HepG2 (cell line): ENCODE results near the gene AUP1.

Experiments
- ATM ChIP-seq: fragments of 450-650 bp; IDR thresholded peaks from 2 replicates; pipeline ENCODE4 v1.7.1; 2017; ENCODE audit warnings: mild to moderate bottlenecking, borderline replicate concordance
- DPF2 ChIP-seq: sonication (generic); formaldehyde crosslinking; IDR thresholded peaks from 2 replicates; pipeline ENCODE4 v1.4.0; 2020; ENCODE audit warnings: mild to moderate bottlenecking, low read depth, missing genetic modification reagents, borderline replicate concordance
- EZH2 ChIP-seq: conservative IDR thresholded peaks from 2 replicates; pipeline ENCODE4 v1.6.1; 2012; ENCODE audit warnings: mild to moderate bottlenecking, low read depth, low read length, moderate library complexity
- HDAC6 ChIP-seq: fragments of 200-600 bp; sonication (generic); IDR thresholded peaks from 2 replicates; pipeline ENCODE4 v1.7.0; 2017; ENCODE audit warnings: mild to moderate bottlenecking, antibody characterized with exemption, low read length, low read depth
- HNRNPLL ChIP-seq: fragments of 200-400 bp; formaldehyde crosslinking; IDR thresholded peaks from 2 replicates; pipeline ENCODE4 v1.6.1; 2017; ENCODE audit warnings: mild to moderate bottlenecking, low read depth, low read length; ENCODE audit not compliant: poor library complexity, severe bottlenecking
- MAFK ChIP-seq, 2 experiments: IDR thresholded peaks in 1 of 2; conservative IDR thresholded peaks in 1 of 2; 2 replicates each; pipeline ENCODE4 v1.6.1; 2011; ENCODE audit warnings: improper control_type of control experiment in 2 of 2, low read length in 2 of 2
- MXI1 ChIP-seq: IDR thresholded peaks from 3 replicates; pipeline ENCODE4 v1.6.1; 2012; ENCODE audit warnings: low read depth, low read length, inconsistent platforms, borderline replicate concordance
- POLR2AphosphoS5 ChIP-seq: IDR thresholded peaks from 2 replicates; pipeline ENCODE4 v1.6.1; 2012; ENCODE audit warnings: low read depth, low read length
- RAD21 ChIP-seq: fragments of 450-650 bp; formaldehyde crosslinking; IDR thresholded peaks from 2 replicates; pipeline ENCODE4 v1.5.0; 2020; ENCODE audit warnings: mild to moderate bottlenecking
- TCF12 ChIP-seq, 2 experiments: fragments of 450-650 bp in 1 of 2; sonication (generic) in 1 of 2; formaldehyde crosslinking in 1 of 2; IDR thresholded peaks; 2 replicates each; pipeline versions ENCODE4 v1.6.1 to v1.8.0; 2017 to 2022; ENCODE audit warnings: antibody characterized with exemption in 1 of 2, mild to moderate bottlenecking in 1 of 2, missing genetic modification reagents in 1 of 2, moderate library complexity in 1 of 2
- YY1 ChIP-seq: IDR thresholded peaks from 2 replicates; pipeline ENCODE4 v1.6.1; 2011; ENCODE audit warnings: low read length, low read depth, moderate library complexity, mild to moderate bottlenecking; ENCODE audit not compliant: insufficient read depth, insufficient replicate concordance
- ZBTB42 ChIP-seq: sonication (generic); formaldehyde crosslinking; IDR thresholded peaks from 2 replicates; pipeline ENCODE4 v1.5.0; 2020; ENCODE audit warnings: mild to moderate bottlenecking, missing genetic modification reagents
- TF ChIP-seq, protein P1 (sequence below): sonication (generic); formaldehyde crosslinking; IDR thresholded peaks from 2 replicates; pipeline ENCODE4 v1.5.0; 2020; ENCODE audit warnings: mild to moderate bottlenecking, missing genetic modification reagents, moderate library complexity

DNA sequence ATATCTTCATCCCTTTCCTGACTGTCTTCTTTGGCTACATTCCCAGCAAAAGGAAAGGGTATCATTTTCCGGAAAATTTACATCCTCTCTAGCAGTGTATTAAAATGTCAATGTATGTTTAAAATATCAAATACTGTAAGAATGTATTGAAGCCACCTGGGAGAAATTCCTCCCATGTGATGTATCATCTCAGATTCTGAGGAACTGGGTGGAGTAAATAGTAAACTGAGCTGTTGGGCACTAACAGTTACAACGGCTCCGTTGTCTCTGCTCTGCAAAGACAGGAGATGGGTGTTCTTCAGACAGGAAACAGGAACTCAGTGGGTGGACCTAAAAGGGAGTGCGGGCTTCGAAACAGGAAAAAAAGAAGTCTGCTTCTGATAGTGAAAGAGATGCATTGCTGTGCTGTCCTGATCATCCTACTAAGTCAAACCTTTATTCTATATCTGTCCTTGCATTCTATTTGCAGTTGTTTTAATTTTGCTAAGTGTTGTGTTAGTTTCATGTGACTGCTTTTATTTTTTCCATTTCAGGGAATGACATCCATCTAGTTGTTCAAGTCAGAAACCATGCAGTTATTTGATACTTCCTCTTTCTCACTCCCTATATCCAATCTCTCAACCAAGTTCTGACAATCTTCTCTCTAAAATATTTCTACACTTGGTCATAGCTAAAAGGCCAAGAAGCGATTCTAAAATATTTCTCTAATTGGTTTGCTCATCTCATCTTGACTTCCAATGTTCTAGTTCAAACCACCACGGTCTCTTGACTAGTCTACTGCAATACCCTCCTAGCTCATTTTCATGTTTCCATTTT, 44.4 kb upstream of the AUP1 start:
- TF ChIP-seq ZBTB42 (CRISPR knock-in tag) (no peak), EZH2 (no peak), ATM (no peak), MXI1 (no peak), RAD21 (CRISPR knock-in tag) (no peak), YY1 (no peak), TCF12 (IDR thresholded peaks at IDR 0.05) (no peak), TCF12 (CRISPR knock-in tag; IDR thresholded peaks at IDR 0.05) (no peak), POLR2AphosphoS5 (no peak), MAFK (conservative IDR thresholded peaks at IDR 0.05 in 1 of 2, IDR thresholded peaks at IDR 0.05 in 1 of 2; ENCODE audit: low read length in 2 of 2) (no peak), HDAC6 (no peak), DPF2 (CRISPR knock-in tag) (no peak), HNRNPLL (no peak)
- TF ChIP-seq, protein P1, sequence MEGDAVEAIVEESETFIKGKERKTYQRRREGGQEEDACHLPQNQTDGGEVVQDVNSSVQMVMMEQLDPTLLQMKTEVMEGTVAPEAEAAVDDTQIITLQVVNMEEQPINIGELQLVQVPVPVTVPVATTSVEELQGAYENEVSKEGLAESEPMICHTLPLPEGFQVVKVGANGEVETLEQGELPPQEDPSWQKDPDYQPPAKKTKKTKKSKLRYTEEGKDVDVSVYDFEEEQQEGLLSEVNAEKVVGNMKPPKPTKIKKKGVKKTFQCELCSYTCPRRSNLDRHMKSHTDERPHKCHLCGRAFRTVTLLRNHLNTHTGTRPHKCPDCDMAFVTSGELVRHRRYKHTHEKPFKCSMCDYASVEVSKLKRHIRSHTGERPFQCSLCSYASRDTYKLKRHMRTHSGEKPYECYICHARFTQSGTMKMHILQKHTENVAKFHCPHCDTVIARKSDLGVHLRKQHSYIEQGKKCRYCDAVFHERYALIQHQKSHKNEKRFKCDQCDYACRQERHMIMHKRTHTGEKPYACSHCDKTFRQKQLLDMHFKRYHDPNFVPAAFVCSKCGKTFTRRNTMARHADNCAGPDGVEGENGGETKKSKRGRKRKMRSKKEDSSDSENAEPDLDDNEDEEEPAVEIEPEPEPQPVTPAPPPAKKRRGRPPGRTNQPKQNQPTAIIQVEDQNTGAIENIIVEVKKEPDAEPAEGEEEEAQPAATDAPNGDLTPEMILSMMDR (CRISPR knock-in tag): no peak
